GM18867 (cell line): ENCODE measurements around the gene C19orf38.

Experiments
- ATAC-seq: cut with Tn5 transposase; IDR thresholded peaks from one replicate; pipeline ENCODE4 v1.9.1; 2021; ENCODE audit warnings: mild to moderate bottlenecking, moderate library complexity; ENCODE audit not compliant: unreplicated experiment

C19orf38 gene, protein sequence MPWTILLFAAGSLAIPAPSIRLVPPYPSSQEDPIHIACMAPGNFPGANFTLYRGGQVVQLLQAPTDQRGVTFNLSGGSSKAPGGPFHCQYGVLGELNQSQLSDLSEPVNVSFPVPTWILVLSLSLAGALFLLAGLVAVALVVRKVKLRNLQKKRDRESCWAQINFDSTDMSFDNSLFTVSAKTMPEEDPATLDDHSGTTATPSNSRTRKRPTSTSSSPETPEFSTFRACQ

DNA sequence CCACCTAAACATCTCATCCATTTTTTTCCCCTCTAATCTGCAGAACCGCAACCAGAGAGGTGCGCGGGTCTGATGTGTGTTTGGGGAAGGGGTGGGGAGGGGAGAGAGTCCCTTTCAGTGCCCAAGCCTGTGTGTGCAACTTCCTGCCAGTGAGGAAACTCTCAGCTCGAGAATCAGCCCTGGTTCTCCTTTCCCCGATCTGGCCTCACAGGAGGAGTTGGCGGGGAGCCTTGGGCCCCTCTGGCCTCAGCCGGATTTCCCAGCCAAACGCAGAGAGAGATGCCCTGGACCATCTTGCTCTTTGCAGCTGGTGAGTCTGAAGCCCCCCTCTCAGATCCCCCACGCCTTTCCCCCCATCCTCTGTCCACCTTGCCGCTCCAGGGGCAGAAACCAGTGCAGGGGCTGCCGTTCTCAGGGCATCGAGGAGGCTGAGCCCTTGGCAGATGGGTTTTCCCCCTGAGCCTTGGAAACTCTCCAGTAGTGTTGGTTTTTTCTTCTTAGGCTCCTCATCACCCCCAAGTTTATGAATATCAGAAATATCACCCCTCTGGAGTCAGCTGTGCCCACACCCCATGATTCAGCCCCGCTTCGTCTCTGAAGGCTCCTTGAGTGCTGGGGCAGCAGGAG lies at the start of gene C19orf38:
Gene C19orf38 (plus strand): TSS at position 186 of the 627 bp plus-strand sequence. CDS start 94 bp downstream, at position 280.
- ATAC-seq: no peak

DNA sequence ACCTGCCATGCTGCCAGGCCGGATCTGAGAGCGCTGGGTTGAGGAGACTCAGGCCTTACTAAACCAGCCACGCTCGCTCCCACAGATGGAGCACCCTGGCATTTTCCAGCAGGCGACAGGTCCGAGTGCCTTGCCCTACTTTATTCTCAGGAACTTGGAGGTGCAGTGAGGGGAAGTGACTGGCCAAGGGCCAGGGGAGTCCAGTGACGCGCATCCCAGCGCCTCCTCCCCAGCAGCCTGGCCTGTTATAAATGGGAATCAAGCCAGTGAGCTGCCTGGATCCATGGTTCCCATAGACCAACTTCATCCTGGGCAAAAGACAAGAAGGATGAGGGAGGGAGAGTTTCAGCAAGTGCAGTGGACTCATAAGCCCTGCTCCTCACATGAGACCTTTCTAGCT lies 47.7 kb upstream of the C19orf38 start:
- ATAC-seq: no peak

DNA sequence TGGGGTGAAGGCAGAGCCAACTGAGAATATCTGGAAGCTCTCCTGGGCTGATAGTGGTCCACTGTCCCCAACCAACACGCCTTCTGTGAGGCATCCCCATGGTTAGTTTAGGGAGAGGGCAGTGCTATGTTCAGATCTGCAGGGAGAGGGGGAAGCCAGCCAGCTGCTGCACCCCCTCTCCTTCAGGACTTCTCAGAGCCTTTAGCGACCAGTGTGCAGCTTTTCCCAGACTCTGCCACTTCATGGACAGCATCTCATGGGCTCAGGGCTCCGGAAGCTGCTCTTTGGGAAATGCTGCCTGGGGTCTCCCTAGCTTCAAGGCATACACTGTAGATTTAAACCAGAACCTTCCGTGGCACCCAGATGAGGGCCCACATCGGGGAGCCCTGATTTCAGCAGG lies 45.7 kb upstream of the C19orf38 start:
- no peak for ATAC-seq

DNA sequence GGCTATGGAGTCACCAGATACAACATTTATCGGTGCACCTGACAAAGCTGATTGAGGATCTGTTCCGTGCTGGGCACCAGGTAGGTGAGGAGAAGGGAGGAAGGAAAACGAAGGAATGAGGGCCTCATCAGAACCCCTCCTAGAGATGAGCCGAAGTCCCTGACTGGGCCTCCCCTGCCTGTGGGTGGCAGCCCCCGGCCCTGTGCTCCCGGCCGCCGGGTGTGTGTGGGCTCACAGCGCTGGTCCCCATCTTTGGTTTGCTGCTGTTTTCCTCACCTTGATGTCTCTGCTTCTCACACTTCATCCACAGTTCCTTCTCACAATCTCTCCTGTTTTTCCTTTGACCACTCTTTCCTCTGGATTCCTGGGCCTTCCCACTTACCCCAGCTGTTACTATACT lies 45.0 kb upstream of the C19orf38 start:
- ATAC-seq: no peak

DNA sequence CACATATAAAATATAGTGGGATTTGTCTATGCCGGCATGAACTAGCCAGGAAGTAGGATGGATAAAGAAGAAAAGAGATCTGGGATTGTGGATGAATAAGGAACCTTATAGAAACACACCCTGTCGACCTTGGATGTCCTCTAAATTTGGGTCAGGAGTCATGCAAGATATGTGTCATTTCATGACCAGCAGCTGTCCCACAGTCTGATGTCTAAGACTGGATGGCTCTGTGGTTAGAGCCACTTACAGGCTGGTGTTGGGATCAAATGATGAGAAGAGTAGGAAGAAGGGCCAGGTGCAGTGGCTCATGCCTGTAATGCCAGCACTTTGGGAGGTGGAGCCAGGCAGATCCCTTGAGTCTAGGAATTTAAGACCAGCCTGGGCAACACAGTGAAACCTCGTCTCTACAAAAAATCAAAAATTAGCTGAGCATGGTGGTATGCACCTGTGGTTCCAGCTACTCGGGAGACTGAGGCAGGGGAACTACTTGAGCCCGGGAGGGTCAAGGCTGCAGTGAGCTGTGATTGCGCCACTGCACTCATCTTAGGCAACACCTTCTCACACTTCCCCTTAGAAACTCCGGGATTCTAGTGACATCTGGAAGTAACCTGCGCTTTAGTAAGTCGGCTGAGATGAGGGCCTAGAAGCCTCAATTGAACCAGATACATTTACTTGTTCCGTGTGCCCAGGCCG lies 43.0 kb upstream of the C19orf38 start:
- no peak for ATAC-seq

DNA sequence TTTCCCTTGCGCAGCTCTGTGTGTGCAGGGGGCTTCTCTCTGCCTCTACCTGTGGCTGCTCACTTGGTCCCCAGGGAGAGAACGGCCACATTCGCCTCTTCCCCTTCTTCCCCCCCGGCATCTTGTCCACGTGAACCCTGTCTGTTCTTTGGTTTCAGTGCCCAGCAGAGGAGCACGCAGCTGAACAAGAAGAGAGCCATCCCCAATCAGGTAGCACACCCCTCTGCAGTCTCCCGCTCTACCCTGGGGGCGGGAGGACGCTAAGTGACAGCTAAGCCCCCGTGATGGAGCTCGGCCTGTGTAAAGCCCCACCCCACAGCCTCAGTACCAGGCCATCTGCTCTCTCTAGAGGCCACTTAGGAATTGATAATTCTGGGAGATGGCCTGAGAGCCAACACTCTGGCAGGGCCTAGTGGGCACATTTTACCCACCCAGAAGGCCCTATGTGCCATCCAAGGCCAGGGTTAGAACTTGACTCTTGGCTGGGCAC lies 42.4 kb upstream of the C19orf38 start:
- no peak for ATAC-seq

DNA sequence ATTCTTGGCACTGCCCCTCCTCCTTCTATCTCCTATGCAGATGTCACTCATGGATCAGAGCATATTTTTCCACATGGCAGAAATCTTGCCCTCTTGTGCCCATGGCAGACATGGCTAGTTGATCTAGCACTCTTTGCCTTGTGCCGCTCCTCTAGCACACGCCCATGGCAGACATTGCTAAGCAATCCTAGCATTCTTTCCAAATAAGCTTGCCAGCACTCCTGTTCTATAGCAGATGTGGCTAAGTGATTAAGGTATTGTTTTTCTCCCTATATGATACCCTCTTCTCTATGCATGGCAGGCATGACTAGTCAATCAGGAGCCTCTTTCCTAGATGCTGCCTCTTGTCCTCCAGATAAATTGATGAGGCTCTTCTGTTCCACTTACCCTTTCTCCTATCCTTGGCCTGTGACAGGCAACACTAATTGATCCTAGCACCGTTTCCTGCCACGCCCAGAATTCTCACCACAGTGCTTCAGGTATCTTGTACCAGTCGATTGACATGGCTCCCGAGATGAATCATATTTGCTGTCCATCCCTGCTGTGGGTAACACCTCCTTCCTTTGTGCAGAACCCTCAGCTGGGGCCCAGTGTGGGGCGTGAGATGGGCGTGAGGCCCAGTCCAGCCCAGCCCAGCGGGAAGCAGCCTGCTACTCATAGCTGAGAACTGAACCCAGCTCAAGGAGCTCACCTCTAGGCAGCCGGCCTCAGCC lies 39.1 kb upstream of the C19orf38 start:
- ATAC-seq: no peak

DNA sequence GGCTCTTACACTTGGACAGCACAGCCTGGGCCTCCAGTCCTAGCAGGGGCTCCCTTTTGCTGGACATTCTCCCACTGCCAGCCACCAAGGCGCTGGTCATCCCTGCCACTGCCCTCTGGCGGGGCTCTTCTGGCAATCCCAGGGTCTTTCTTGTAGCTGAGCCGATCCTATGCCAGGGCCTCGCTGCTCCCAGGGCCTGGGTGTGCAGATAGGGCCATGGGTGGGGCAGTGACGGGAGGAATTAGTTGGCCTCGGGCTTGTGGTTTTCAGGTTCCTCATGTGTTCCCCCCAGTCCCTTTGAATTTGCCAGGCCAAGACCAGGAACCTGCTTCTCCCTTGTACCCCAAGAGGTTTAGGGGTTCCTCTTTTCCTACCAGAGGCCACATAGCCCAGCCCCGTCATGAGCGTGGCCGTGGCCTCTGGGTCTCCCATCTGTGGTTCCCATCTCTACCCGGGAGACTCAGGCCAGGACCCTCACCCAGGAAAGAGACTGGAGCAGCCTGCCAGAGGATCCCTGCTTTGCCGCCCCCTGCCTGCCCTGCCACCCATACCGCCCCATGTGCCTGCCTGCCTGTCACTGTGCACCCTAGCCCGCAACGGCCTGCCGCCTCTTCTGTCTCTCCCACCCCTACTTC lies 38.4 kb upstream of the C19orf38 start:
- ATAC-seq: no peak

DNA sequence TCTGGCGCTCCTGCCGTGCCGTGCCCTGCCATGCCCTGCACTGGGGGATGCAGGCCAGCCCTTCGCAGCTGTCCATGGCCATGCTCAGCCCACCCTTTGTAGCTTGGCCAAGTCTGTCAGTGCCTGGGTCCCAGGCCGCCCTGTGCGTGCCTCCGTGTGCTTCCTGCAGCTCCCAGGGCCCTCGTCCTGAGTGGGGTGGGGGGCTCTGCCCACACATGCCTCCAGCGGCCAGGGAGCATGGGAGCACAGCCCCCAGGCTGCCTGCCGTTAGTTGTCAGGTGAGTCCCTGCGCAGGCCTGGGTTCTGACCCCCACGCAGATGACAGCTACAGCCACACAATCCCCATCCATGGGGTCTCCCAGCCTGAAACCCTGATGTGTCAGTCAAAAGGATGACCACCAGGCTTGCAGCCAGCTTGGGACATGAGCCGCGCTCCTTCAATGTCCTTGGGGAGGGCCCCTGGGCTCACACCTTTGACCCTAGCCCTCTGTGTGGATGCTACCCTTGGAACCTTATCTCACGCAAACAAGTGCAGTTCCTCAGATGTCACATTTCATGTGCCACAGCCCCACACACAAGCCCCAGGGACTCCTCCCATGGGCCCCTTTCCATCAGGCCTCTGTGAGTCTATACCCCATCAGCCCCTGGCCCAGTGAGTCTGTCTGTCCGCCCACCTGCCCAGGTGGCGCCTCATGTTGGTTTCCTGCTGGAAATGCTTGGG lies 36.7 kb upstream of the C19orf38 start:
- no peak for ATAC-seq

DNA sequence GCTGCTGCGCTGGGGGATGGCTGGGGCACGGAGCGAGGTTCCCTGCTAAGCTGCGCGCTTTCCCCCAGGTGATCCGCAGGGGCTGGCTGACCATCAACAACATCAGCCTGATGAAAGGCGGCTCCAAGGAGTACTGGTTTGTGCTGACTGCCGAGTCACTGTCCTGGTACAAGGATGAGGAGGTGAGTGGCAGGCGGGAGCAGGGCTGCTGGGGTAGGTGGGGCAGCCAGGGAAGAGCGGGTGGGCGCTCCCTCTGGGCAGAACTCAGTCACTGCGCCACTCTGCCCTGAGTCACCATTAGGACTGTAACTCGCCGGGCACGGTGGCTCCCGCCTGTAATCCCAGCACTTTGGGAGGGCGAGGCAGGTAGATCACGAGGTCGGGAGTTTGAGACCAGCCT lies 36.0 kb upstream of the C19orf38 start:
- ATAC-seq: no peak

DNA sequence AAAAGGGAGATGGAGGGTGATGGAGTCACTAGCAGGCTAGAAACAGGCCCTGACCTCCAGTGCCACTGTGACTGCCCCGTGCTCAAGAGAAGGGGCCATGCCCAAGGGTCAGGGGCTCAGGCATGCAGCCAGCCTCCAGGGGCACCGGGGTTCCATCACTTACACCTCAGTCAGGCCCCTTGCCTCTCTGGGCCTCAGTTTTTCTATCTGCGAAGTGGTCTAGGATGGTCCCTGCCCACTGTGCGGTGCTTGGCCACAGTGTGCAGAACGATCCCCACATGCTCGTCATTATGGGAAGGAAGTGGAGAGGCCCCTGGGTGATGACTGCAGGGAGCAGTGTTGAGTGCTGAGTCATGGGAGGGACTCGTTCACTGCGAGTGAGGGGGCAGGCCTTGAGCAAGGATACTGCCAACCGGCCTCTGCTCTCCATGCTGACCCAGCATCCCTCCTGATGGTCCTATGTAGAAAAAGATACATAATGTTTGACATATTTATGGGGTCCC lies 35.3 kb upstream of the C19orf38 start:
- ATAC-seq: no peak

DNA sequence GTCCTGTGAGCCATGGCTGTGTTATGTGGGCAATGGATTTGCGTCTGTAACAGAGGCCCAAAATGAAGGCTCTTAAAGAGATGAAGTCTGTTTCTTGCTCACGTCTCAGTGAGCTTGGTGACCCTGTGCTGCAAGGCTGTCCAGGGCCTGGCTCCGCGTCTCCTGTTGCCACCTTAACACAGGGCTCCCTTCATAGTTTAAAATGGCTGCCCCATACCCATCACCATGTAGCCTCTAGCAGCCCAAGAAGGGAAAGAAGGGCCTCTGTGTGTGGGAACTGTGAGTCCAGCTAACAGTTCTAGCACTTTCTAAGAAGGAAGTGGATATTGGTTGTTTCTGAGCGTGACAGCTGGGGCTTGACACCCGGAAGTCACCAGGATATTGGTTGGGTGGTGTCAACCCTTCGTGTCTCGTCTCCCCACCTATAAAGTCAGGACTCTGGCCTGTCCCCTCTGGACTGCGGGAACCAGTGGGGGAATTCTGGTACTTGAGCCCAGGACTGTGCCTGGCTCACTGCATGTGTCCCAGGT lies 33.1 kb upstream of the C19orf38 start:
- ATAC-seq: no peak

DNA sequence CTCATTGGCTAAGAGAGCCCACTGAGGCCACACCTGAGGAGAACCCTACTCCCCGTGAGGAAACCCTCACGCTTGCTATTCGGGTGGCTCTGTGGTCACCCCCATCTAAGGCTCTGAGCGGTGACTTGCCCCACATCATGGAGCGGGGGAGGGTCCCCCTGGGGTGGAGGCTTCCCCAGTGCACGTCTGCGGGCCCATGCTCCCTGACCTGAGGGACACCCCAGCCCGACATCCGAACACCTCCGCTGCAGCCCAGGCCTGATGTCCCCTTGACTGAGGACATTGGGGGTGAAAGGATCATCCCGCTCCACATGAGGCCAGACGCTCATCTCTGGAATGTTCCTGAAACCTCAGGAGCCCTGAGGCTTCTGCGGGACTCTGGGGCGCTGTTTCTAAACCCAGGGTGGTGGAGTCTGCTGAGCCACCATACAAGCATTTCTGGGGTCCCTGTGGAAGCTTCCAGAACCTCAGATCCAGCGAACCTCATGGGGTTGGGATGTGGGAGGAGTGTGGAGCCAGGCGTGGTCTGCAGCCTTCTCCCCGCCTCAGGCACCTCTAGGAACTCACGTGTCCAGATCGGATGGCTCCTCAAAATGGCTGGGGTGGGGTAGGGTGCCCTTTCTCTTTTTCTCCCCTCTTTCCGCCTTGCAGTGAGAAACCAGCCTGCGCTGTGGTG lies 32.1 kb upstream of the C19orf38 start:
- no peak for ATAC-seq

DNA sequence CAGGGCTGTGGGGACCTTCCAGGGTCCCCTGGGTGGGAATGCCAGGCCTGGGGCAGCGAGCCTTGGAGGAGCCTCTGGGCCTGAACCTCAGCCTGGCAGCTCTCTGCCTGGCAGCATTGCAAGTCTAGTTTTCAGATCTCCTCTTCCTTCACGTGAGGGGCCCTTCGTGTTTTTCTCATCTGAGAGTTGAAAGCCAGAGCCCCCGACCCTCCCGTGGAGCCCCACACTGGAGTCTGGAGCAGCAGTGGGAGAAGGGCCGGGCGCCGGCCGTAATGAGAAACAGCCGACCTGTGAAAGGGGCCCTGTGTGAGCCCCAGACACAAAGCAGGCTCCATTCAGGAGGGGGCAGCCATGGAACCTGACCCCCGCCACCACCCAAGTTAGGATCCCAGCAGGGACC lies 31.5 kb upstream of the C19orf38 start:
- ATAC-seq: no peak

DNA sequence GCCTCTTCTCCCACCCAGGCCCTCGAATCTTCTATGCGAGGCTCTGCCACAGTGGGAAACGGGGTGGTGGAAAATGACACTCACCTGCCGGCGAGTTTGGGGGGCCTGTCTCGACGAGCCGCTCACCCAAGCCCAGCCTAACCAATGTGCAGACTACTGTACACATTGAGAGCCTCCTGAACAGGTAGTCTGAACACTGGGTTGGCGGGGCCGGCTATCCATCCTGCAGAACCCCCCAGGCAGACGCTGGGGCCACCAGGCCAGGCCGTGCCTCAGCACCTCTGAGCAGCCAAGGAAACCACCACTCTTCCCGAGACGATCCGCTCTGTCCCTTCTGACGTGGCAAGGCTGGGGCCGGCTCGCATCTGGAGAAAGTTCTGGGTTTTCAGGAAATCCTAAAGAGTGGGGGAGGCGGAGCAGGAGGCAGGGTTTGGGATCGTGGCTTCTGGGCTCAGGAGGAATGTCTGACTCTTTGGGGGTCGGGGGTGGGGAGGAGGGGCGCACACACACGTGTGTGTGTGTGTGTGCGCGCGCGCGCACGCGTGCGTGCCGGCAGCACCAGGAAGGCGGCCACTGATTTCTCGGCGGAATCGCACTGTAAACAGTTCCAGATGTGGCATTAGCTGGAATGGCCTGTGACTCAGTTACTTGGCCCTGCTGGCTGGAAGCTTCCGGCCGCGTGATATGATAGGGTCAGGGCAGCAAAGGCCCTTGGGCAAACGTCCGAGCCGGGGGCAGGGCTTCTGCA lies 30.8 kb upstream of the C19orf38 start:
- no peak for ATAC-seq

DNA sequence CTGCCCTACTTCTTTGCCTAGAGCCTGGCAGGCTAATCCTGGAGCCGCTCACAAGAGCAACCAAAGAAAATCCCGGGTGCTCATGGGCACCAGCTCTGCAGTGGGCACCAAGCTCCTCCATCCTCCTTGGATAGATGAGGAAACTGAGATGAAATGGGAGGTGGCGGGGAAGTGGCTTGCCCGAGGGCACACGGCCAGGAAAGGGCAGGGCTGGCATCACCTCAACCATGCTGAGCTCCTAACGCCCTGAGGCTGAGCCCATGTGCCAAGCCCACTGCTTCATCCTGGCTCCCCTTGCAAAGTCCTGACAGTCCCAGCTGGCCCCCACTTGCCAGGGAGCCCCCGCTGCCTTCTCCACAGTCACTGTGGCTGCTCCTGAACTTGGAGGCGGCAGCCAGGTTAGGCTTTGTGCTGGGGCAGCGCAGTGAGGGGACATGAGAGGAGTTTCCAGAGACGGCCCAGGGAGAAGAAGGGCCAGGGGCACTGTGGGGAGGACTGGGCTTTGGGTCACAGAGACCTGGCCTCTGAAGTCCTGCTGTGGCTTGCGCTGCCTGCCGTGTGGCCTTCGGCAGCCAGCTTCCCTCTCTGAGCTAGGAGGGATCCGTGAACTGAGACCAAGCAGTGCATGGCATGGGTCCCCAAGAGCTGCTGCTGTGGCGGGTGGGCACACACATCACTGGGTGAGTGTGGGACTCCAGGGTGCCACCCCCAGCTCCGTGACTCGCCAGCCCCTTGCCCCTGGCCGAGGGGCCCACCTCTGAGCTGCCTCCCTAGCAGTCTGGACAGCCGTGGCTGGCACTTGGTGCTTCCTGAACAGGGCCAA lies 29.7 kb upstream of the C19orf38 start:
- ATAC-seq: no peak

DNA sequence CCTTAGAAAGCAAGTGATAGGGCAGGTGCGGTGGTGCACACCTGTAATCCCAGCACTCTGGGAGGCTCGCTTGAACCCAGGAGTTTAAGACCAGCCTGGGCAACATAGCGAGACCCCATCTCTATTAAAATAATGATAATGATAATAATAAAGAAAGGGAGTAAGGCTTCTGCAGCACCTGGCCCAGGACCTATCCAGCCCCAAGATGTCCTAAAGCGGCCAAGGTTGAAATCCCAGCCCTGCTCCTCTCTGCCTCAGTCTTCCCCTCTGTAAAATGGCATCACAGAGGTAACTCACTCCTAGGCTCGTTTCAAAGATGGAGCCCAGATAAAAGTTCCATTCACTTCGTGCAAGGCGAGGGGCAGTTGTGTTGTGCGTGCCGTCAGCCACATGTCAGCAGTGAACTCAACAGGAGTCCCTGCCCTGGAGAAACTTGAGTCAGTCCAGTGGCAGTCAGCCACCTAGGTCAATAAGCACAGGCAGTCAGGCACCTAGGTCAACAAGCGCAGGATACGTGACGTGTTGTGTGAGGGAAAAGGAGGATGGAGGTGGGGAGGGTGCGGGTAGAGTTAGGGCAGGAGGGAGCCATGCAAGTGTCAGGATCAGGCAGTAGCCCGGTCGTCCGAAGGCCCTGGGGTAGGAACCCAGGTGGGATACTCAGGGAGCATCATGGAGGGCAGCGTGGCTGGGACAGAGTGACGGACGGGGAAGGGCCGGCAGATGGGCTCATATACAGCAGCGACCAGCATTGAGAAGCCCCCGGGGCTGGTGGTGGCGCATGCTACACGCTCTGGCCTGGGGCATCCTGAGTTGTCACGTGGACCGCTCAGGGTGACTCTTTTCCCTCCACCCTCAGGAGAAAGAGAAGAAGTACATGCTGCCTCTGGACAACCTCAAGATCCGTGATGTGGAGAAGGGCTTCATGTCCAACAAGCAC lies 28.8 kb upstream of the C19orf38 start:
- ATAC-seq: no peak
